ENCODE measurements around the gene NRDE2. TPM values are rescaled to one million over a fixed set of nuclear protein-coding genes. Genes with fewer than 3 reads are reported as not detected.

Gene NRDE2
- total and polyA plus RNA-seq, 2 of the 4 experiments (the other 2 are of a cell fraction), result 4.5 to 9.3 TPM

- DNase-seq (no peak), ATAC-seq (ENCODE audit: low read depth) (no peak)
- no peaks in the 10 kb centered on the region; the same call in 1 of the 2 replicates for H3K9me1 ChIP-seq (ENCODE audit: insufficient read depth, low read length)
- H3K9me3 ChIP-seq (ENCODE audit: control insufficient read depth, insufficient read depth, low read length), result no peaks in the 10 kb centered on the region
- H3K23ac ChIP-seq (ENCODE audit: low read depth, low read length), result no peak overlapping the region
- no peak overlapping the region for H4K91ac ChIP-seq (ENCODE audit: insufficient read depth, low read depth, low read length)
- H3K27me3 ChIP-seq (ENCODE audit: control insufficient read depth, insufficient read depth, low read length), result no peaks in the 10 kb centered on the region
- no peak overlapping the region for H3K18ac ChIP-seq (ENCODE audit: low read depth, low read length)
- H3K4me2 ChIP-seq (ENCODE audit: low read depth, low read length), result no peak overlapping the region
- H4K20me1 ChIP-seq (ENCODE audit: insufficient read depth, low read length), result no peaks in the 10 kb centered on the region
- no peak overlapping the region for H2BK5ac ChIP-seq (ENCODE audit: low read depth, low read length, poor library complexity, severe bottlenecking)
- ChIA-PET POLR2A (ENCODE audit: unreplicated experiment) (no interaction called here), CTCF (interaction anchor here (1.1 kb wide), 1 partner anchor 14 kb away, joined by 5 read pairs; no protein-coding TSS in a partner anchor)
- 88% methylated on average over 7 of the region's 14 CpGs; no CpG with 5 or more reads in 1 of the 2 experiments for WGBS, 2 experiments (ENCODE audit: extremely low coverage in 2 of 2, insufficient read length in 1 of 2)
- no peak overlapping the region for H3K9ac ChIP-seq (ENCODE audit: low read depth, low read length)
- no peak overlapping the region for H3K27ac ChIP-seq (ENCODE audit: insufficient read depth, low read length)
- H4K5ac ChIP-seq (ENCODE audit: low read depth, low read length), result no peak overlapping the region
- H3K4me1 ChIP-seq (ENCODE audit: control insufficient read depth, insufficient read depth, low read length), result no peaks in the 10 kb centered on the region
- no peak overlapping the region for H3K56ac ChIP-seq (ENCODE audit: extremely low read depth, insufficient read depth, low read length)
- dilution Hi-C loops (cut with HindIII; ENCODE audit: low sequenced_read_pairs, unreplicated experiment), result no loop called here
- no peaks in the 10 kb centered on the region; a peak in 1 of 4 replicates for H3K79me1 ChIP-seq (ENCODE audit: low read depth in 1 of 2, low read length in 2 of 2)
- H3K36me3 ChIP-seq (ENCODE audit: control insufficient read depth, insufficient read depth, low read length), result peaks cover 39% of the 10 kb centered on the region
- no peak overlapping the region for H2BK15ac ChIP-seq (ENCODE audit: low read depth, low read length)
- no peak overlapping the region for H3K4me3 ChIP-seq (ENCODE audit: insufficient read depth, low read depth, low read length)
- no peak overlapping the region for H2AK9ac ChIP-seq (replicated peaks; ENCODE audit: low read depth, low read length, poor library complexity)
- no peak overlapping the region for H2BK120ac ChIP-seq (ENCODE audit: low read depth, low read length)
- intact Hi-C loops (cut with micrococcal nuclease), result loop anchor here (5.0 kb wide), 1 partner anchor 110 kb away; the partner anchor contains the start of gene CALM1
- H2BK20ac ChIP-seq (ENCODE audit: low read depth, low read length), result no peak overlapping the region
- in situ Hi-C loops (cut with MboI; ENCODE audit: low sequenced_read_pairs), result loop anchor here (25.0 kb wide), 1 partner anchor 875 kb away; no protein-coding TSS in a partner anchor
- no TSS peak for BruUV-seq (replicated peaks)
- H3K14ac ChIP-seq (replicated peaks; ENCODE audit: low read depth, low read length), result no peak overlapping the region
- no peak overlapping the region for H3K4ac ChIP-seq (ENCODE audit: low read depth, low read length)
- H4K8ac ChIP-seq (ENCODE audit: low read depth in 2 of 2, low read length in 2 of 2), result no peak overlapping the region
- no peak overlapping the region for H2AK5ac ChIP-seq (ENCODE audit: low read depth, low read length)
- no peak overlapping the region for H2AFZ ChIP-seq (replicated peaks; ENCODE audit: low read length, poor library complexity)
- TF ChIP-seq RCOR1 (IDR thresholded peaks at IDR 0.05; ENCODE audit: insufficient replicate concordance, low read length) (no peak), FOS (IDR thresholded peaks at IDR 0.05; ENCODE audit: low read depth, low read length) (no peak), CTCF (conservative IDR thresholded peaks at IDR 0.05; ENCODE audit: low read depth, low read length) (no peak), POLR2A (IDR thresholded peaks at IDR 0.05; ENCODE audit: low read depth, low read length) (no peak), SMC3 (IDR thresholded peaks at IDR 0.05; ENCODE audit: low read depth, low read length) (no peak)
These were observed 44.0 kb downstream of the NRDE2 start for GRCh38 chr14:90287791-90288190.

Measured in IMR-90 (cell line).